Mesothelial cell of epicardium (in vitro differentiated cells): ENCODE data around the gene ENC1. TPM values are rescaled to one million over a fixed set of nuclear protein-coding genes. Genes with fewer than 3 reads are reported as not detected.
A peak's percentile ranks its signal among the peaks of the same experiment; 100 is the strongest.

Source experiments
- DNase-seq, 2 experiments: peaks; one replicate each; pipeline ENCODE4 v3.0.0; 2021; ENCODE audit warnings: low spot score in 2 of 2; ENCODE audit not compliant: unreplicated experiment in 2 of 2
- H3K27ac Mint-ChIP-seq: 2 replicates; pipeline ENCODE4 v1.8.0; 2021; ENCODE audit warnings: mixed read lengths
- H3K27me3 Mint-ChIP-seq: 2 replicates; pipeline ENCODE4 v1.8.0; 2021; ENCODE audit warnings: low read depth, mixed read lengths
- H3K36me3 Mint-ChIP-seq: 2 replicates; pipeline ENCODE4 v1.8.0; 2021; ENCODE audit warnings: mixed read lengths
- H3K4me1 Mint-ChIP-seq: 2 replicates; pipeline ENCODE4 v1.8.0; 2021; ENCODE audit warnings: mixed read lengths
- H3K4me3 Mint-ChIP-seq: 2 replicates; pipeline ENCODE4 v1.8.0; 2021; ENCODE audit warnings: mild to moderate bottlenecking, moderate library complexity, mixed read lengths
- H3K9me3 Mint-ChIP-seq: 2 replicates; pipeline ENCODE4 v1.8.0; 2021; ENCODE audit warnings: mixed read lengths
- CTCF ChIP-seq: fragments of 200-600 bp; sonication (generic); IDR thresholded peaks from one replicate; pipeline ENCODE4 v1.5.0; 2021; ENCODE audit warnings: antibody characterized with exemption; ENCODE audit not compliant: unreplicated experiment
- total RNA-seq: library from RNA; stranded (reverse); gene quantifications from 3 replicates; pipeline ENCODE4 v1.2.1, GENCODE V29; 2021

Gene ENC1
- total RNA-seq, 1 donor from 2014 or later = 129 TPM

GRCh38 chr5:74669821-74670220 is 29.3 kb upstream of the ENC1 start:
- peaks cover 2% of the 10 kb centered on the region for H3K27me3 Mint-ChIP-seq
- H3K4me1 Mint-ChIP-seq = peaks cover 30% of the 10 kb centered on the region
- H3K4me3 Mint-ChIP-seq = no peak overlapping the region
- DNase-seq = no peak
- H3K27ac Mint-ChIP-seq = no peak overlapping the region
- TF ChIP-seq CTCF = no peak
- no peaks in the 10 kb centered on the region for H3K9me3 Mint-ChIP-seq
- H3K36me3 Mint-ChIP-seq = no peaks in the 10 kb centered on the region

GRCh38 chr5:74667396-74667795 is 26.9 kb upstream of the ENC1 start:
- peaks cover 20% of the 10 kb centered on the region for H3K4me1 Mint-ChIP-seq
- H3K27ac Mint-ChIP-seq = no peak overlapping the region

GRCh38 chr5:74665816-74666215 is 25.3 kb upstream of the ENC1 start:
- Mint-ChIP-seq H3K4me1 (peaks cover 17% of the 10 kb centered on the region), H3K4me3 (no peak overlapping the region), H3K9me3 (peaks cover 10% of the 10 kb centered on the region), H3K27me3 (peaks cover 2% of the 10 kb centered on the region), H3K36me3 (no peaks in the 10 kb centered on the region), H3K27ac (peak overlapping the region; percentile 18)
- TF ChIP-seq CTCF = no peak
- DNase-seq = no peak

More at GRCh38 chr5:74667396-74667795, 26.9 kb upstream of the ENC1 start:
- peaks cover 2% of the 10 kb centered on the region for H3K27me3 Mint-ChIP-seq
- H3K4me3 Mint-ChIP-seq = no peak overlapping the region
- TF ChIP-seq CTCF = no peak
- peaks cover 3% of the 10 kb centered on the region for H3K9me3 Mint-ChIP-seq
- no peaks in the 10 kb centered on the region for H3K36me3 Mint-ChIP-seq
- no peak for DNase-seq

GRCh38 chr5:74665273-74665672 is 24.7 kb upstream of the ENC1 start:
- TF ChIP-seq CTCF = no peak
- peaks cover 10% of the 10 kb centered on the region for H3K9me3 Mint-ChIP-seq
- no peaks in the 10 kb centered on the region for H3K36me3 Mint-ChIP-seq

GRCh38 chr5:74664551-74664950 is 24.0 kb upstream of the ENC1 start:
- TF ChIP-seq CTCF = no peak
- H3K27ac Mint-ChIP-seq = no peak overlapping the region
- no peak overlapping the region for H3K4me3 Mint-ChIP-seq
- H3K9me3 Mint-ChIP-seq = peaks cover 10% of the 10 kb centered on the region
- H3K36me3 Mint-ChIP-seq = no peaks in the 10 kb centered on the region
- DNase-seq = no peak
- H3K27me3 Mint-ChIP-seq = peaks cover 2% of the 10 kb centered on the region
- peaks cover 11% of the 10 kb centered on the region for H3K4me1 Mint-ChIP-seq

More at GRCh38 chr5:74665273-74665672, 24.7 kb upstream of the ENC1 start:
- peak overlapping the region; percentile 18 for H3K27ac Mint-ChIP-seq
- peaks cover 2% of the 10 kb centered on the region for H3K27me3 Mint-ChIP-seq
- peaks cover 17% of the 10 kb centered on the region for H3K4me1 Mint-ChIP-seq
- H3K4me3 Mint-ChIP-seq = no peak overlapping the region
- no peak for DNase-seq

- Mint-ChIP-seq H3K9me3 (peaks cover 10% of the 10 kb centered on the region), H3K27ac (no peak overlapping the region), H3K27me3 (peaks cover under 1% of the 10 kb centered on the region), H3K4me3 (no peak overlapping the region), H3K36me3 (no peaks in the 10 kb centered on the region), H3K4me1 (peaks cover 14% of the 10 kb centered on the region)
- TF ChIP-seq CTCF = no peak
- no peak for DNase-seq
These were observed 20.3 kb upstream of the ENC1 start for GRCh38 chr5:74660873-74661272.
